H9 (cell line): ENCODE data around the gene DNAJC30. TPM values are rescaled to one million over a fixed set of nuclear protein-coding genes. Genes with fewer than 3 reads are reported as not detected.

ENCODE experiments used
- DNase-seq: peaks from one replicate; pipeline ENCODE4 v3.0.0-alpha.2; 2017
- H2AFZ ChIP-seq: one replicate; pipeline ENCODE4 v1.6.1; 2013; ENCODE audit warnings: mild to moderate bottlenecking, low read length, control low read depth, moderate library complexity
- H2AK5ac ChIP-seq: 2 replicates; pipeline ENCODE4 v1.6.1; 2013; ENCODE audit warnings: low read length, control low read depth, mixed read lengths; ENCODE audit not compliant: insufficient read length
- H2BK120ac ChIP-seq: one replicate; pipeline ENCODE4 v1.6.1; 2013; ENCODE audit warnings: low read depth, mild to moderate bottlenecking, low read length, control low read depth, inconsistent platforms; ENCODE audit not compliant: poor library complexity, severe bottlenecking
- H2BK12ac ChIP-seq: 2 replicates; pipeline ENCODE4 v1.6.1; 2013; ENCODE audit warnings: low read length, control low read depth, mixed read lengths, low read depth; ENCODE audit not compliant: insufficient read length
- H2BK15ac ChIP-seq: 2 replicates; pipeline ENCODE4 v1.6.1; 2013; ENCODE audit warnings: low read depth, low read length, control low read depth
- H2BK20ac ChIP-seq: one replicate; pipeline ENCODE4 v1.6.1; 2013; ENCODE audit warnings: low read depth, mild to moderate bottlenecking, low read length, control low read depth, inconsistent platforms; ENCODE audit not compliant: poor library complexity, severe bottlenecking
- H2BK5ac ChIP-seq: 2 replicates; pipeline ENCODE4 v1.6.1; 2013; ENCODE audit warnings: low read length, control low read depth, mixed read lengths; ENCODE audit not compliant: insufficient read length
- H3K14ac ChIP-seq: 2 replicates; pipeline ENCODE4 v1.6.1; 2013; ENCODE audit warnings: low read length, control low read depth; ENCODE audit not compliant: insufficient read depth
- H3K18ac ChIP-seq: 2 replicates; pipeline ENCODE4 v1.6.1; 2013; ENCODE audit warnings: low read depth, mild to moderate bottlenecking, mixed read lengths, low read length, control low read depth; ENCODE audit not compliant: insufficient read length
- H3K23ac ChIP-seq: 2 replicates; pipeline ENCODE4 v1.6.1; 2013; ENCODE audit warnings: low read length, control low read depth, mixed read lengths, low read depth; ENCODE audit not compliant: insufficient read length
- H3K23me2 ChIP-seq: 2 replicates; pipeline ENCODE4 v1.6.1; 2013; ENCODE audit warnings: low read depth, mild to moderate bottlenecking, mixed read lengths, low read length, control low read depth; ENCODE audit not compliant: insufficient read length, poor library complexity, severe bottlenecking
- H3K27ac ChIP-seq: 2 replicates; pipeline ENCODE4 v1.5.1; 2013; ENCODE audit warnings: low read length, control low read depth, mixed read lengths, low read depth; ENCODE audit not compliant: insufficient read length
- H3K27me3 ChIP-seq: 2 replicates; pipeline ENCODE4 v1.6.1; 2013; ENCODE audit warnings: low read length, control low read depth, inconsistent platforms; ENCODE audit not compliant: insufficient read depth
- H3K4ac ChIP-seq: 2 replicates; pipeline ENCODE4 v1.6.1; 2013; ENCODE audit warnings: low read depth, mild to moderate bottlenecking, control low read depth, inconsistent platforms, low read length, moderate library complexity
- H3K4me1 ChIP-seq: 2 replicates; pipeline ENCODE4 v1.6.1; 2013; ENCODE audit warnings: low read length, control low read depth, inconsistent platforms; ENCODE audit not compliant: insufficient read depth
- H3K4me2 ChIP-seq: 2 replicates; pipeline ENCODE4 v1.6.1; 2013; ENCODE audit warnings: low read length, control low read depth, mixed read lengths; ENCODE audit not compliant: insufficient read length, insufficient read depth
- H3K56ac ChIP-seq: 2 replicates; pipeline ENCODE4 v1.6.1; 2013; ENCODE audit warnings: low read depth, mild to moderate bottlenecking, mixed read lengths, low read length, control low read depth; ENCODE audit not compliant: insufficient read length
- H3K79me1 ChIP-seq: 2 replicates; pipeline ENCODE4 v1.6.1; 2013; ENCODE audit warnings: low read depth, mild to moderate bottlenecking, moderate library complexity, low read length, control low read depth, inconsistent platforms; ENCODE audit not compliant: insufficient read depth, poor library complexity, severe bottlenecking
- H3K79me2 ChIP-seq: 2 replicates; pipeline ENCODE4 v1.6.1; 2013; ENCODE audit warnings: low read length, control low read depth, inconsistent platforms; ENCODE audit not compliant: insufficient read depth
- H3K9ac ChIP-seq: 2 replicates; pipeline ENCODE4 v1.6.1; 2013; ENCODE audit warnings: low read length, control low read depth, mixed read lengths; ENCODE audit not compliant: insufficient read length; ENCODE audit errors: extremely low read depth
- H3K9me3 ChIP-seq: one replicate; pipeline ENCODE4 v1.6.1; 2013; ENCODE audit warnings: low read depth, low read length, inconsistent platforms; ENCODE audit not compliant: control insufficient read depth
- H3T11ph ChIP-seq: one replicate; pipeline ENCODE4 v1.6.1; 2013; ENCODE audit warnings: mild to moderate bottlenecking, low read length, control low read depth, inconsistent platforms
- H4K20me1 ChIP-seq: one replicate; pipeline ENCODE4 v1.6.1; 2013; ENCODE audit not compliant: control insufficient read depth, insufficient read length, insufficient read depth
- H4K5ac ChIP-seq: 2 replicates; pipeline ENCODE4 v1.6.1; 2013; ENCODE audit warnings: low read depth, mild to moderate bottlenecking, mixed read lengths, low read length, control low read depth; ENCODE audit not compliant: insufficient read length
- H4K8ac ChIP-seq: replicated peaks from 2 replicates; pipeline ENCODE4 v1.6.1; 2013; ENCODE audit warnings: low read length, control low read depth, mixed read lengths, low read depth; ENCODE audit not compliant: insufficient read length
- H4K91ac ChIP-seq: 2 replicates; pipeline ENCODE4 v1.6.1; 2013; ENCODE audit warnings: low read depth, mild to moderate bottlenecking, moderate library complexity, mixed read lengths, low read length, control low read depth; ENCODE audit not compliant: insufficient read length
- H3K27ac Mint-ChIP-seq, 3 experiments: 2 replicates in 2 of 3; 3 replicates in 1 of 3; pipeline ENCODE4 v1.8.0; 2020 to 2021; ENCODE audit warnings: mixed read lengths in 3 of 3, mild to moderate bottlenecking in 1 of 3, moderate library complexity in 1 of 3
- H3K27me3 Mint-ChIP-seq: 2 replicates; pipeline ENCODE4 v1.8.0; 2021; ENCODE audit warnings: low read depth, mild to moderate bottlenecking, moderate library complexity, mixed read lengths
- H3K36me3 Mint-ChIP-seq, 3 experiments: 2 replicates in 2 of 3; 3 replicates in 1 of 3; pipeline ENCODE4 v1.8.0; 2020 to 2021; ENCODE audit warnings: low read depth in 3 of 3, mixed read lengths in 3 of 3; ENCODE audit not compliant: insufficient read depth in 1 of 3
- H3K4me1 Mint-ChIP-seq, 2 experiments: 2 replicates each; pipeline ENCODE4 v1.8.0; 2020; ENCODE audit warnings: mixed read lengths in 2 of 2
- H3K4me3 Mint-ChIP-seq, 2 experiments: 2 replicates in 1 of 2; 3 replicates in 1 of 2; pipeline ENCODE4 v1.8.0; 2020 to 2021; ENCODE audit warnings: mild to moderate bottlenecking in 2 of 2, mixed read lengths in 2 of 2, moderate library complexity in 1 of 2
- H3K9me3 Mint-ChIP-seq, 2 experiments: 2 replicates in 1 of 2; 3 replicates in 1 of 2; pipeline ENCODE4 v1.8.0; 2020; ENCODE audit warnings: mild to moderate bottlenecking in 2 of 2, mixed read lengths in 2 of 2, moderate library complexity in 1 of 2
- WGBS: extraction: QIAGEN DNeasy Blood & Tissue Kit; methylation state at CpG from one replicate; pipeline ENCODE4 v1.1.7; 2013; ENCODE audit warnings: missing lambda C conversion rate, low lambda C conversion rate, mixed read lengths; ENCODE audit not compliant: insufficient read length; ENCODE audit errors: extremely low coverage; 5-methylcytosine and 5-hydroxymethylcytosine counted together
- total RNA-seq: library from RNA; stranded (reverse); gene quantifications from 2 replicates; pipeline ENCODE4 v1.2.1, GENCODE V29; 2021
- TF ChIP-seq, protein P1 (sequence below): fragments of 200-600 bp; sonication (generic); conservative IDR thresholded peaks from 3 replicates; pipeline ENCODE4 v1.8.0; 2021; ENCODE audit warnings: antibody characterized with exemption, mild to moderate bottlenecking

DNAJC30 gene
- total RNA-seq, 1 experiment from 2014 or later = 8.1 TPM

- no peaks in the 10 kb centered on the region for H3K4me1 ChIP-seq
- H2BK12ac ChIP-seq = no peak overlapping the region
- H3K27ac Mint-ChIP-seq = no peak overlapping the region
- H3K23me2 ChIP-seq = no peaks in the 10 kb centered on the region
- H3K18ac ChIP-seq = no peak overlapping the region
- TF ChIP-seq, protein P1, sequence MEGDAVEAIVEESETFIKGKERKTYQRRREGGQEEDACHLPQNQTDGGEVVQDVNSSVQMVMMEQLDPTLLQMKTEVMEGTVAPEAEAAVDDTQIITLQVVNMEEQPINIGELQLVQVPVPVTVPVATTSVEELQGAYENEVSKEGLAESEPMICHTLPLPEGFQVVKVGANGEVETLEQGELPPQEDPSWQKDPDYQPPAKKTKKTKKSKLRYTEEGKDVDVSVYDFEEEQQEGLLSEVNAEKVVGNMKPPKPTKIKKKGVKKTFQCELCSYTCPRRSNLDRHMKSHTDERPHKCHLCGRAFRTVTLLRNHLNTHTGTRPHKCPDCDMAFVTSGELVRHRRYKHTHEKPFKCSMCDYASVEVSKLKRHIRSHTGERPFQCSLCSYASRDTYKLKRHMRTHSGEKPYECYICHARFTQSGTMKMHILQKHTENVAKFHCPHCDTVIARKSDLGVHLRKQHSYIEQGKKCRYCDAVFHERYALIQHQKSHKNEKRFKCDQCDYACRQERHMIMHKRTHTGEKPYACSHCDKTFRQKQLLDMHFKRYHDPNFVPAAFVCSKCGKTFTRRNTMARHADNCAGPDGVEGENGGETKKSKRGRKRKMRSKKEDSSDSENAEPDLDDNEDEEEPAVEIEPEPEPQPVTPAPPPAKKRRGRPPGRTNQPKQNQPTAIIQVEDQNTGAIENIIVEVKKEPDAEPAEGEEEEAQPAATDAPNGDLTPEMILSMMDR = no peak
- no peak overlapping the region for H2BK20ac ChIP-seq
- no peak overlapping the region for H3K4ac ChIP-seq
- no peaks in the 10 kb centered on the region for H4K20me1 ChIP-seq
- H3K56ac ChIP-seq = no peak overlapping the region
- H3K4me2 ChIP-seq = no peak overlapping the region
- H3K14ac ChIP-seq = no peak overlapping the region
- no CpG with 5 or more reads among the region's 2 CpGs for WGBS
- no peak overlapping the region for H2AFZ ChIP-seq
- no peak overlapping the region for H3K9ac ChIP-seq
- no peak for DNase-seq
- no peaks in the 10 kb centered on the region for H3K27me3 ChIP-seq
- H3K23ac ChIP-seq = no peak overlapping the region
- H4K5ac ChIP-seq = no peak overlapping the region
- no peaks in the 10 kb centered on the region; the same call in none of the 2 replicates for H3K27me3 Mint-ChIP-seq
- no peak overlapping the region for H3K4me3 Mint-ChIP-seq
- no peaks in the 10 kb centered on the region for H3K79me2 ChIP-seq
- no peak overlapping the region for H2BK15ac ChIP-seq
- no peak overlapping the region for H3T11ph ChIP-seq
- peaks cover 6 to 23% (median 15%) of the 10 kb centered on the region in 3 experiments; a peak in 6 of 7 replicates for H3K36me3 Mint-ChIP-seq
- H2AK5ac ChIP-seq = no peak overlapping the region
- no peaks in the 10 kb centered on the region for H3K9me3 ChIP-seq
- peaks cover 9 to 19% of the 10 kb centered on the region in 2 experiments for H3K4me1 Mint-ChIP-seq
- no peak overlapping the region for H3K27ac ChIP-seq
- H2BK5ac ChIP-seq = no peak overlapping the region
- no peak overlapping the region for H2BK120ac ChIP-seq
- H3K9me3 Mint-ChIP-seq = no peaks in the 10 kb centered on the region
- no peak overlapping the region for H4K8ac ChIP-seq
- no peak overlapping the region for H4K91ac ChIP-seq
- H3K79me1 ChIP-seq = no peaks in the 10 kb centered on the region
Measured at GRCh38 chr7:73732397-73732796, 49.1 kb upstream of the DNAJC30 start.
